Coronary artery (tissue), 2 donors: Measurements from ENCODE around the gene TANGO6.

Experiments
- DNase-seq: peaks from one replicate; pipeline ENCODE4 v3.0.0-alpha.2; 2017; ENCODE audit warnings: low spot score
- H3K27ac ChIP-seq, 2 donors: fragments of 200-600 bp; sonication (generic); one replicate each; pipeline ENCODE4 v1.5.1; 2016 to 2019
- H3K4me3 ChIP-seq: fragments of 200-600 bp; sonication (generic); 2 replicates; pipeline ENCODE4 v1.5.1; 2016; ENCODE audit warnings: mild to moderate bottlenecking, moderate library complexity
- CTCF ChIP-seq: fragments of 200-600 bp; sonication (generic); IDR thresholded peaks from one replicate; pipeline ENCODE4 v1.5.1; 2019; ENCODE audit warnings: antibody characterized with exemption

The TANGO6 gene

GRCh38 chr16:68943961-68944360 lies 100.6 kb downstream of the TANGO6 start:
- no peak overlapping the region for H3K4me3 ChIP-seq
- H3K27ac ChIP-seq = no peak overlapping the region
- no peak for TF ChIP-seq CTCF
- DNase-seq = no peak

- DNase-seq = no peak
- TF ChIP-seq CTCF = no peak
- Histone ChIP-seq H3K4me3 (no peak overlapping the region), H3K27ac (no peak overlapping the region)
These were observed 105.0 kb downstream of the TANGO6 start for GRCh38 chr16:68948230-68948910.

GRCh38 chr16:68951991-68952877 lies 108.9 kb downstream of the TANGO6 start:
- no peak for TF ChIP-seq CTCF
- DNase-seq = no peak
- no peak overlapping the region for H3K27ac ChIP-seq

GRCh38 chr16:68954911-68955635 lies 111.7 kb downstream of the TANGO6 start:
- no peak for DNase-seq
- no peak for TF ChIP-seq CTCF
- no peak overlapping the region for H3K4me3 ChIP-seq
- H3K27ac ChIP-seq = no peak overlapping the region

More at GRCh38 chr16:68951991-68952877, 108.9 kb downstream of the TANGO6 start:
- no peak overlapping the region for H3K4me3 ChIP-seq

GRCh38 chr16:68960910-68961309 lies 117.6 kb downstream of the TANGO6 start:
- no peak for DNase-seq
- TF ChIP-seq CTCF = no peak
- no peak overlapping the region for H3K4me3 ChIP-seq
- no peak overlapping the region for H3K27ac ChIP-seq

- no peak for TF ChIP-seq CTCF
- Histone ChIP-seq H3K27ac (no peak overlapping the region), H3K4me3 (no peak overlapping the region)
- DNase-seq = no peak
These were observed 118.6 kb downstream of the TANGO6 start for GRCh38 chr16:68961778-68962402.
